Measurements from ENCODE around the gene SMTN. TPM values are rescaled to one million over a fixed set of nuclear protein-coding genes. Genes with fewer than 3 reads are reported as not detected.

Gene SMTN
- total RNA-seq, 3 donors from 2014 or later, result 13.9 to 54.1 (median 41.6) TPM

DNA sequence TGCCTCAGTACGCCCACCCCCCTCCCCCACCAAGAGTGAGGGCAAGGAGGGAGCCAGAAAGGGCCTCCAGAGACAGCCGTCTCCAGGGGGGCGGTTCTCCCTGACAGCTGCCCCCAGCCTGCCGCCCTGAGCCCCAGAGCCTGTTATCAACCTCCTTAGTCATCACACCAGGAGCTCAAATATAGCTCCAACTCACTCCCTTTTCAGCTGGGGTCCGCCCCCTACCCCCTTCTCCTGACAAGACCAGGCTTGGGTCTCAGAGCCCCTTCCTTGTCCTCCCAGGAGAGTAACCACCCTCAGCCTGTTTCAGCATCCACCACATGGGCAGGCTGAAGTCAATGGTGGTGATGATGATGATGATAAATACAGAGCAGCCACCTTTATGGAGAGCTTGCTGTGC is 39.1 kb downstream of the SMTN start:
- H3K27ac ChIP-seq, result no peak overlapping the region
- intact Hi-C loops (cut with DNase I; ENCODE audit: low total_unique reads), result no loop called here
- DNase-seq (ENCODE audit: low spot score in 2 of 2), result no peak
- H3K27me3 ChIP-seq, result no peaks in the 10 kb centered on the region
- no peak for TF ChIP-seq CTCF (IDR thresholded peaks at IDR 0.05)
- no peak for TF ChIP-seq POLR2AphosphoS5 (IDR thresholded peaks at IDR 0.05)
- no peak for TF ChIP-seq POLR2A (IDR thresholded peaks at IDR 0.05)
- H3K4me3 ChIP-seq, result no peak overlapping the region
- H3K36me3 ChIP-seq, result no peaks in the 10 kb centered on the region
- no peaks in the 10 kb centered on the region for H3K9me3 ChIP-seq
- H3K4me1 ChIP-seq, result peaks cover 3 to 7% of the 10 kb centered on the region in 2 donors

DNA sequence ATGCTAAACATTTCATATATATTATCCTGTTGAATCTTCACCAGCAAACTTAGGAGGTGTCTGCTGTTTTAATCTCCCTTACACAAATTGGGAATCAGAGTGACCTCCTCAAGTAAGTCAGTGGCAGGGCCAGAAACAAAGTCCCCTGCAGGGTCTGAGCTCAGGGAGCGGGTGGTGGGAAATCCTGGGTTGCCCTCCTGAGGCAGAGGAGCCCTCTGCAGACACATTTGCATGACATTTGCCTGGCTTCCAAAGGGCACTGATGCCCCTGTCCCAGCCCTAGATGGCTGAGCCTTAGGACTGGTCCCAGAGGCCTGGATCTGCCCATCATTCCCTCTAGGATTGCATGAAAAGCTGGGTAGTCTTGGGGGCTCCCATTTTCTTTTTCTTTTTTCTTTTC is 39.5 kb downstream of the SMTN start:
- Histone ChIP-seq H3K36me3 (no peaks in the 10 kb centered on the region), H3K4me3 (no peak overlapping the region), H3K4me1 (peaks cover 3 to 7% of the 10 kb centered on the region in 2 donors), H3K27ac (no peak overlapping the region), H3K27me3 (no peaks in the 10 kb centered on the region), H3K9me3 (no peaks in the 10 kb centered on the region)
- DNase-seq (ENCODE audit: low spot score in 2 of 2), result no peak
- TF ChIP-seq CTCF (IDR thresholded peaks at IDR 0.05), result no peak
- no peak for TF ChIP-seq POLR2AphosphoS5 (IDR thresholded peaks at IDR 0.05)
- no peak for TF ChIP-seq POLR2A (IDR thresholded peaks at IDR 0.05)
- intact Hi-C loops (cut with DNase I; ENCODE audit: low total_unique reads), result no loop called here

GRCh38 chr22:31121403-31121802 is 40.3 kb downstream of the SMTN start:
- Histone ChIP-seq H3K4me3 (no peak overlapping the region), H3K27me3 (no peaks in the 10 kb centered on the region), H3K9me3 (no peaks in the 10 kb centered on the region), H3K36me3 (no peaks in the 10 kb centered on the region), H3K27ac (no peak overlapping the region), H3K4me1 (peaks cover 3 to 7% of the 10 kb centered on the region in 2 donors)
- DNase-seq (ENCODE audit: low spot score in 2 of 2), result no peak
- TF ChIP-seq POLR2AphosphoS5 (IDR thresholded peaks at IDR 0.05), result no peak
- TF ChIP-seq CTCF (IDR thresholded peaks at IDR 0.05), result no peak
- no peak for TF ChIP-seq POLR2A (IDR thresholded peaks at IDR 0.05)
- intact Hi-C loops (cut with DNase I; ENCODE audit: low total_unique reads), result no loop called here

- DNase-seq (ENCODE audit: low spot score in 2 of 2), result no peak
- Histone ChIP-seq H3K9me3 (no peaks in the 10 kb centered on the region), H3K27ac (peak overlapping the region; percentile 81), H3K36me3 (no peaks in the 10 kb centered on the region), H3K4me1 (peaks cover 3 to 7% of the 10 kb centered on the region in 2 donors), H3K27me3 (no peaks in the 10 kb centered on the region), H3K4me3 (peak overlapping the region in 1 of 3 donors; percentile 49)
- intact Hi-C loops (cut with DNase I; ENCODE audit: low total_unique reads), result no loop called here
- TF ChIP-seq CTCF (IDR thresholded peaks at IDR 0.05) (no peak), POLR2AphosphoS5 (IDR thresholded peaks at IDR 0.05) (no peak), POLR2A (IDR thresholded peaks at IDR 0.05) (no peak)
These were observed 41.0 kb downstream of the SMTN start for GRCh38 chr22:31122196-31122531.

DNA sequence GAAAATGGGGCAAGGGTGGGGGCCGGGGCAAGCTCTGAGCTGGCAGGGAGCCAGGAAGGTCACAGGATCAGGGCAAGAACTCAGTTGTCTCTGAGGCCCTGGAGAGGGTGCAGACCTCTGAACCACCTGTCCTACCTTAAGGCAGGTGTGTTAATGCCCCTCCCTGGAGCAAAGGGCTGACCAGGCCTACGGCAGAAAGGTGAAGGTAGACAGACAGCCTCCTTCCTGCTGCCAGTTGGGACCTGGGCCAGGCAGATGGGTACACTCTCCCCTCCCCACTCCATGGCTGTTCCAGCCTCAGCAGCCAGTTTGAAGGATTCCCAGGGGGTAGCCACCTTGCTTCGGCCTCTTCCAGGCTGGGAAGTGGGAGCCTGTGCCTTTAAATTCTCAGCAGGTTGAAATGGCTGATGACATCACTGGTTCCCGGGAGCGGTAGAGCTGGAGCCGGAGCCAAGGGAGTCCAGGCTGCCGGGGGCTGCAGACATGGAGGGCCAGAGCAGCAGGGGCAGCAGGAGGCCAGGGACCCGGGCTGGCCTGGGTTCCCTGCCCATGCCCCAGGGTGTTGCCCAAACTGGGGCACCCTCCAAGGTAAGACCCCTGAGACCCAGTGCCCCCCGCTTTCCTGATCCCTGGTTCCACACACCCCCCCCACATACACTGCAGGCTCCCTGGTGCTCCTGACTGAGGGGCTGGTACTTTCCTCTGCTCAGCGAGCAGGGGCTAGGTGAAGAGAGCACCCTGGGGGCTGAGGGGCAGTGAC is 41.6 kb downstream of the SMTN start, which contains the start of gene INPP5J:
TSS of gene INPP5J (plus strand) at position 435 of the 760 bp plus-strand sequence. CDS start at position 484, 49 bp downstream.
- no peaks in the 10 kb centered on the region for H3K36me3 ChIP-seq
- no peaks in the 10 kb centered on the region for H3K9me3 ChIP-seq
- intact Hi-C loops (cut with DNase I; ENCODE audit: low total_unique reads), result no loop called here
- TF ChIP-seq POLR2A (IDR thresholded peaks at IDR 0.05) (no peak), POLR2AphosphoS5 (IDR thresholded peaks at IDR 0.05) (no peak), CTCF (IDR thresholded peaks at IDR 0.05) (no peak)
- peak within 1 kb of the TSS in 2 of 3 donors; percentile 49 to 74 for H3K4me3 ChIP-seq
- peak within 1 kb of the TSS; percentile 81 for H3K27ac ChIP-seq
- peaks cover 3 to 7% of the 10 kb centered on the region in 2 donors for H3K4me1 ChIP-seq
- DNase-seq (ENCODE audit: low spot score in 2 of 2), result peak in 1 of 2 donors; percentile 43
- no peaks in the 10 kb centered on the region for H3K27me3 ChIP-seq

All from breast epithelium (tissue), 4 donors.